ENCODE results near the gene FAM131C.
"Not testable (repeated sequence)": the region's sequence is repeated elsewhere in the genome, so short reads cannot be mapped to it uniquely, and the experiment has no call there.

Gene FAM131C

DNA sequence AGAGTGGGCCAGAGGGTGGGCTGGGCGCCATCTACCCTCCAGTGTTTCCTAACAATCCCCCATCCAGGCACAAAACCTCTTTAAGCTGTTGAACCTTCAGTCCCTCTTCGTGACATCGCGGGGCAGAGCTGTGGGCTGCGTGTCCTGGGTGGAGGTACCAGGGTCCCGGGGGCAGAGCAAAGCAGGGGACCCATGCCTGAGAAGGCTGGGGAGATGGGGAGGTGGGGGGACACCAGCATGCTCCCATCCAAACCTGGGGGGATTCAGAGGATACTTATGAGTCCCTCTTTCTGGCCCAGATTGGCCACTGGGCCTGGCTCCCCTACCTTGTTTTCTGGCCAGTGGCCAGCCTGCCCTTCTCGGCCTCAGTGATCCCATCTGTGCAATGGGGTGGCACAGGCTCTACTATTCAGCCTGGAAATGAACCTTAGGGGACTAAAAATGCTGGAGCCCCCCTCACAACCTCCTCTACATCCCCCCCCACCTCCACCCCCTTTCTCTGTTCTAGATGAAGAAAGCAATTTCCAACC is 40.3 kb downstream of the FAM131C start:
- DNase-seq (ENCODE audit: low spot score): not testable (repeated sequence)

DNA sequence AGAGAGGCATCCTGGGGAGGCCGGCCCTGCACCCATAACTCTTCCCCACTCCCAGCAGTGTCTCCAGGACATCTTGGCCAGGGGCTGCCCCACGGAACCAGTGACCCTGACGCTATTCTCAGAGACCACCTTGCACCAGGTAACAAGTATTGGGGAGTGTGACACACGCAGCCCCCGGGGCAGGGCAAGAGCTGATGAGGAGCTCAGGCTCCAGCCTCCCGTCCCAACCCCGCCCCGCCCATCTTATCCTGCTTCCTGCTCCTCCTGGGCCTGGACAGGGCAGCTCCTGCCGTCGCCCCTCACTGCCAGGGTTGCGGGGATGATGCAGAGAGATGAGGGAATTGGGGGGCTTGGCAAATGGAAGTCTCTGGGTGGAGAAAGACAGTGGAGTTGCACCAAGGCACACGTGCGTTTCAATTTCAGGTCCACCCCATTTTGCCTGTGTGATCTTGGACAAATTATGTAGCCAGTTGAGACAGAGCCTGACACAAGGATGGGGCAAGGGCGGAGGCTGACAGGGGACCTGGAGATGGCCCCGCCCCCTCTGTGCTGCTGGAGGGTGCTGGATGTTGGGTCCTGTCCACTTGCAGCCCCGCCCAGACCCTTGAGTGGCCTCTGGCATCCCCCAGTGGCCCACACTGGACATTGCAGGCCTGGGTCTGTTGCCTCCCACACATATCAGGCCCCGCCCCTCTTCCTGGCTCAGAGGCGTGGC is 40.9 kb downstream of the FAM131C start:
- peak; percentile 84 for DNase-seq (ENCODE audit: low spot score)

DNA sequence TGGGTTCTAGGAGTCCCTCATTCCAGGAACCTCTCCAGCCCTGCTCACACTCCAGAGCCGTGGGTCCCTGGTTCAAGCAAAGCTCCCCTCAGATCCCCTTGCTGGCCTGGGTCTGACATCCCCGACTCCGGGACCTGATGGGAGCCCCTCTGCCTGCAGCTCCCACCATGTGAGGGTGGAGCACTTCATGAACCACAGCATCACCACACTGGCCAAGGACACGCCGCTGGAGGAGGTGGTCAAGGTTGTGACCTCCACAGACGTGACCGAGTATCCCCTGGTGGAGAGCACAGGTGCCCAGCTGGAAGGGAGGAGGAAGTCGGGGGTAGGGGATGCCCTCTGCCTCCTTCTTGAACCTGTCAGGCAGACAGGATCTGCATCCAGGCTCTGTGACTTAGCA is 41.9 kb downstream of the FAM131C start:
- DNase-seq (ENCODE audit: low spot score): no peak

DNA sequence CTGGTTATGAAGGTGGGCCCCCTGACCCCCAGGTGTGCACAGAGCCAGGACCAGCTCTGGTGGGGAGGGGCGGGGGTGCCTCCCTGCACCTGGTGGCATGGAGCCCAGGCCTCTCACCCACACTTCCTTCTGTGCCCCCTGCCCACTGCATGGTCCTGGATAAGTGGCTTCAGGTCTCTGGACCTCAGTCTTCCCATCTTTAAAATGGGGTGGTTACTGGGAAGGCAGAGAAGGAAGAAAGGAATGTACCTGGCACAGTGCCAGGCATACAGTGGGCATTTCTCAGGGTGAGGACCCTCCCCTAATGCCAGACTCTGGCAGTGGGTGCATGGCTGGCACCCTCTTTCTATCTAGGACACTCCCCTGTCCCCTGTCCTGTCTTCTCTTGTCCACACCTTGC is 44.2 kb downstream of the FAM131C start:
- DNase-seq (ENCODE audit: low spot score): no peak

DNA sequence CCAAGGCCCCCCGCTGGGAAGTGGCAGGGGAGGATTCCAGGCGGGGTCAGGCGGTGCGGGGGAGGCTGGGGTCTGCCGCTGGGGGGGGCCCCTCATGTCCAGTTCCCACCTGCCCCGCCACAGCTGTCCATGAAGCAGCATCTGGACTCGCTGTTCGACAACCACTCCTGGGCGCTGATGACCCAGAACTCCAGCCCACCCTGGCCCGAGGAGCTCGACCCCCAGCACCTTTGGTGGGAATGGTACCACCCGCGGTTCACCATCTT is 44.5 kb downstream of the FAM131C start:
- not testable (repeated sequence) for DNase-seq (ENCODE audit: low spot score)

DNA sequence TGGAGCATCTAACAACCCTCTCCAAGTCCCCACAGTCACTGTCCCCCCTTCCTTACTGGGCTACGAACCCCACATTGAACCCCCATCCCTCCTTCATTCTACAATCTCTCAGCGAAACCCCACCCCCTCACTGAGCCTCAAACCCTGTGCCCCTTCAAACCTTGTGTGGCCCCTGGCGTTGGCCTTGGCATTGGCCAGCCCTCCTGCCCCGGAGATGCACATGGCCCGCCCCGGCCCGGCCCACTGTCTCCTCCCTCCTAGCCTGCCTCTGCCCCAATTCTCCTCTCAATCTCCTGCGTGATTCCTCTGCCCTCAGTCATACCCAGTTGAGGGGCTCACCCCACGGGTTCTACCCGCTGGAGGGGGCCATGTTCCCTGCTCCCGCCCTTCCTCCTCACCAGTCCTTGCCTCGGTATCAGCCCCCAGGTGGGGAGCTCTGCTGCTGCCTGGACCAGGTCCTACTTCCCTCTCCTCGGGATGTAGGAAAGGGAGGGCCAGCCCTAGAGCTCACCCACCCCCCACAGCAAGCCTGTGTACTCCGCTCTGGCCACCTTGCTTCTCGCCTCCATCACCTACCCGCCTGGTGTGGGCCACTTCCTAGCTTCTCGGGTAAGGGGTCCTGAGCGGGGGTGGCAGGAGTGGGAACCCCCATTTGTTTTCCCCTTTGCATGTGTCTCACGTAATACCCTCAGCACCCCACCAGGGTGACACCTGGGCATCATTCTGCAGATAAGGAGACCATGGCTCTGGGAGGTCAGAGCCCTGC is 45.0 kb downstream of the FAM131C start:
- no peak for DNase-seq (ENCODE audit: low spot score)

DNA sequence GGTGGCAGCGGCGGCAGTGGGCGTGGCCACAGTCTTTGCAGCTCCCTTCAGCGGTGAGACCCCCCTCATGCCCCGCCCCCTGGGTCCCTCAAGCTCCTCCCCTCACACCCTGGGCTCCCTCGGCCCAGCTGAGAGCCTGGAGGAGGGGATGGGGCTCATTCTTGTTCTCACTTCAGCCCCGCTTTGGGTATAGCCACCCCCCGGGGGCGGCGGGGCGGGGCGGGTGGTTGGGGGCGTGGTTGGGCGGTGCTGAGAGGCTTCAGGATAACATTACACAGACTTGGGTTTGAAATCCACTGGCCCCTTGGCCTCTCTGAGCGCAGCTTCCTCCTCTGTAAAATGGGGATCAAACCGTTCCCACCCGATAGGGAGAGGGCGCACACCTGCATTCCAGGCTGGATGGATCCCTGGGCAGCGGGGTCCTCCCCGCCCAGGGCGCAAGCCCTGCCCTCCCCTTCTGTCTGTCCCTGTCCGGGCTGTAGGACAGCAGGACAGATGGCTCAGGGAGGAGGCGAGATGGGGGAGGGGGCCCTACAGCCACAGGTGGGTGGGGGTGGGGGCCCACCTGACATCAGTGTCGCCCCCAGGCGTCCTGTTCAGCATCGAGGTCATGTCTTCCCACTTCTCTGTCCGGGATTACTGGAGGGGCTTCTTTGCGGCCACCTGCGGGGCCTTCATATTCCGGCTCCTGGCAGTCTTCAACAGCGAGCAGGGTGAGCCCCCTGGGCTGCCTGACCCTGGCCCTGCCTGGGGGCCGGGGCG is 46.5 kb downstream of the FAM131C start:
- peak; percentile 45 for DNase-seq (ENCODE audit: low spot score)

DNA sequence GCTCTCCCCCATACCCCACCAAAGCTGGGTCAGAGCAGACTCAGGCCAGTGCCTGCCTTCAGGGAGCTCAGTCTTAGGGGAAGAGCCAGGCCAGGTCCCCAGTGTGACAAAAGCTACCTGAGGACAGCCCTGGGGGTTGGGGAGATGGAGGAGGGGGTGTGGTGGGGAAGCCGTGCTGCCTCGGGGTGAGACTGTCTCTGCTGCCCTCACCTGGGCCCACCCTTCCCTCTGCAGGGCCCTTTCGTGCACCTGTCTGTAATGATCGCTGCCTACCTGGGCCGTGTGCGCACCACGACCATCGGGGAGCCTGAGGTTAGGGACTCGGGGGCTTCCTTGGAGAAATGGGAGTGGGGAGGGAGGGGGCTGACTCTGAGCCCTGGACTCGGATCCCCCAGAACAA is 47.1 kb downstream of the FAM131C start:
- not testable (repeated sequence) for DNase-seq (ENCODE audit: low spot score)

DNA sequence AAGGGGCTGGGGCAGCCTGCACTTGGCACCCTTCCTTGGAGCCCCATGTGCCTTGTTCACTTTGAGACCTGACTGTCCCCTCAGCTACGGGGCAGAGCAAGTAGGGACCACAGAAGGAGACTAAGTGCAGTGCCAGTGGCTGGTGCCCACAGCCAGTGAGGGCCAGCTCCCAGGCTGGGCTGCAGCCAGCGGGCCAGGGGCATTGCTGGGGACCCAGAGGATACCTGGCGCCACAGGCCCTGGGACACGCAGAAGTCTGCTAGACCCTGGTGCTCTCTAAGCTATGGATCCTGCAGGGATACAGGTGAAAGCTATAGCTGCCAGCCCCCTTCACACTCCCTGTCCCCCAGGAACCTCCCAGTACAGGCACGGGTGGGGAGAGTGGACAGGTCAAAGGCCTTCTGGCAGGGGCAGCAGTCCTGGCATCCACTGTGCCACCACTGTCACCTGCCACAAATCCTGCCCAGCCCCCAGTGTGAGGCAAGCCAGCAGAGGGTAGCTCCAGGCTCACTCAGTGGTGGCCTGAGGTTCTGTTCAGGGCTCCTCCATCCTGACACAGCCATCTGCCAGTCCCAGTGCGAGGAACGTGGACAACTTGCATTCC is 50.3 kb downstream of the FAM131C start:
- no peak for DNase-seq (ENCODE audit: low spot score)

DNA sequence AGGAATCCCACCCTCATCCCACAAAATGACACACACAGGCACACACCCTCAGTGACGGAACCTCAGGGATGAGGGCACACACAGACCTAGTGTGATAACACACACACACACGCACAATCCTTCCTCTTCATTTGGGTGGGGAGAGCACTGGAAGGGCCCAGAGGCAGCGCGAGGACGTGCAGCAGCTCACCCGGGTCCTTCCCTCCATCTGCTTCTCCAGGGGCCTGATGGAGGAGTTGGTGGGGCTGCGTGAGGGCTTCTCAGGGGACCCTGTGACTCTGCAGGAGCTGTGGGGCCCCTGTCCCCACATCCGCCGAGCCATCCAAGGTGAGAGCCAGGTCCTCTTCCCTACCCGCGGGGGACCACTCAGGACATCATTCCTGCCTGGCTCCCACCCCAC is 51.1 kb downstream of the FAM131C start:
- DNase-seq (ENCODE audit: low spot score): no peak

DNA sequence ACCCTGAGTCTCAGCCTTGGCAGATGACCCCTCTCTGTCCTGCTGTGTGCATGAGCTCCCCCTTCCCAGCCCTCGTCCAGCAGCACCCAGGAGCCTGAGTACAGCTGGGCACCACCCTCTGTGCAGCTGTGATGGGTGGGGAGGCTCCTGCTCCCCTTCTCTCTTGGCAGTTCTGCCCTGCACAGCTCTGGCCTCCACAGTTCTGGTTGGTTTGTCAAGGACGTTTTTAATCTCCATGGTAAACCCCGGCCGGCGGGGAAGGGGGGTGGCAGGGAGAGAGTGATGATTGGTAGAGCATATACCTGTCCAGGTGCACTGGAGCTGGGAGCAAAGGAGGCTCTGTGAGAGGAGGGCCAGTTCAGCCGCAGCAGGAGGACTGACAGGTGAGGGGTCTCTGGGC is 51.8 kb downstream of the FAM131C start, which contains the start of gene CLCNKA:
Gene CLCNKA, plus strand, starts transcription at position 356 of the 400 bp plus-strand sequence. CDS start 584 bp downstream, outside the sequence.
- DNase-seq (ENCODE audit: low spot score): no peak

DNA sequence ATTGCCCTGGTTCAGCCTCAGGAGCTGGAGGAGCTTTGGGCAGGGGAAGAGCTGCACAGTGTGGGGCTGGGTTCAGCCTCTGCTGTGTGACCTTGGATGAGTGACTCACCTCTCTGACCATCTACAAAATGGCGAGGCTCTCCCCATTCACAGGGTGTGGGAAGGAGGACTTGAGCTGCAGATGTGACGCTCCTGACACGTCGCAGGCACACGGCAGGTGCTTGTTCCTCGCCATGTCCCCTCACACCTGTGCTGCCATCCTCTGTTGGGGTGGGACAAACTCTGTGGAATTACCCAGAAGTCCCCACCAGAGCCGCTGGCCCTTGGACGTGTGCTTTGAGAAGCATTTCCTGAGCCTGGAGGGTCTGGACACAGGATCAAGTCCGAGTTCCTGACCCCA is 52.6 kb downstream of the FAM131C start:
- DNase-seq (ENCODE audit: low spot score): not testable (repeated sequence)

DNA sequence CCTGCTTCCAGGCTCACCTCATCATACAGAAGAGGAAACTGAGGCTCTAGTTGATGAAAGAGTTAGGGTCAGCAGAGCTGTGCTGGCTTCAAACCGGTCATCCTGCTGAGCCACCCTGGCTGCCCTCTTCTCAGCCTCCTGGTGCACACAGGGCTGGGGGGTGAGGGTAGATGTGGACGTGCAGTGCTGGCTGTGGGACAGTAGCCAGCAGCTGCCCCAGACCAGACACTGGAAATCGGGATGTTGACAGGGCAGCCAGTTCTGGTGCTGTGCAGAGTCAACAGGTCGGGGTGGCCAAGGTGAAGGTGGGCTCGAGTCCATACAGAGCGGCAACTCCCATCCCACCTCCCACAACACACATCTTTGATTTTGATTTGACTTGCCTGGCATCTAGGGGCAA is 53.1 kb downstream of the FAM131C start:
- DNase-seq (ENCODE audit: low spot score): no peak

DNA sequence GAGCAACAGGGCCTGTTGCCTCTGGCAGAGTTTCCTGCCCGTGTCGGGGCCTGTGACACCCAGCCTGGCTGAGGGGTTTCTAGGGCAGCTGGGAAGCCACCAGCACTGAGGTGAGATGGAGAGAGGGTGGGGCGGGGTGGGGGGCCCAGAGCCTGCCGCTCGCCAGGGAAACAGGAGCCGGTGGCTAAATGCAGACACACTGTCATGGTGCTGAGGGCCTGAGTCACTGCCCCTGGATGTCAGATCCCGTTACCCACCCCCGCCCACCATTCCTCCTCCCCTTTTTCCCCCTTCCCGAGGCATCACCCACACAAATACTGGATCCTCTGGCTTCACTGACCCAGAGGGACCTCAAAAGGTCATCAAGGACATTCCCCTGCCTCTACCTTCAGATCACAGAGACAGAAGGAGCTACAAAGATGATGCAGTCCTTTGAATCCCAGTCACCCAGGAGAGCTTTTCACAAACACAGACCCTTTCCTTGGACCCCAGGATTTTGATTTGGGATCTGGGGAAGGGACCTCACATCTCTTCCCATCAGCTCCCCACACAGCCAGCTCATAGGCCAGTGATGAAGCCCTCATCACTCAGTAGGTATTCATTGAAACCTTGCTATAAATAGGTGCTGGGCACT is 53.7 kb downstream of the FAM131C start:
- DNase-seq (ENCODE audit: low spot score): no peak

DNA sequence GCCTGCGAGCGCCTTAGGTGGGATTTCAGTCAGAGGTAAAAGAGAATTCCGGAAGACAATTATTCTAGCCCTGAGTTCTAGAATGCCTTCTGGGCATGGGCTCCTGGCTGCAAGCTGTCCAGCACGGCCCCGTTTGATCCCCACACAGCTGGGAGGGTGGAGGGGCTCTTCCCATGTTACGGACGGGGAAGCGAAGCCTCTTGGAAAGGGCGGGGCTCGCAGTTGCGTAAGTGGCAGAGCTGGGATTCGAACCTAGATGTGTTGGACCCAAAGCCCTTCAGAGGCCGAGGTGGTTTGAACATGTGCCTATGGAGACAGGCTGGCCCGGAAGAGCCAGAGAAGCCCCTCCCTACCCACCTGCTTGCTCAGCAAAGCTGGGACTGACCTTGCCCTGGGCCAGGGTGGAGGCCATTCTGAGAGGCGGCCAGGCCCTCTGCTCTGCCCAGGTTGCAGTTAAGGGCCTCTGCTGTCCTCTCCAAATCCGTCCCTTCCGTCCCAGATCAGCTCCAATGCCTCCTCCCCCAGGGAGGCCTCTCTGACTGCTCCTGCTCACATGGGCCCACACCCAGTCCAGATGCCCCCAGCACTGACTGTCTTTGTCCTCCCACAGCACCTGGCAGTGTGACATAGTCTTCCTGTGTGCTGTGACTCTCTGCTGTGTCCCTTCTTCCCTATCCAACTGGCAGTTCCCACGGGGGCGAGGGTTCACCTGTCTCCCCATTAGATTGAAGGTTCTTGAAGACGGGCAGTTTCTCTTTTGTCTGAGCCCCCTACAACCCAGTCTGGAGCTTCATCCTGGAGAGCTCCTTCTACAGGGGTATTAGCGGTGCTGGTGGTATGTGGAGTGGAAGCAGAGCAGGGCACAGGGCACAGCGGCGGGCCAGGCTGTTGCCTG is 54.5 kb downstream of the FAM131C start:
- DNase-seq (ENCODE audit: low spot score): no peak

DNA sequence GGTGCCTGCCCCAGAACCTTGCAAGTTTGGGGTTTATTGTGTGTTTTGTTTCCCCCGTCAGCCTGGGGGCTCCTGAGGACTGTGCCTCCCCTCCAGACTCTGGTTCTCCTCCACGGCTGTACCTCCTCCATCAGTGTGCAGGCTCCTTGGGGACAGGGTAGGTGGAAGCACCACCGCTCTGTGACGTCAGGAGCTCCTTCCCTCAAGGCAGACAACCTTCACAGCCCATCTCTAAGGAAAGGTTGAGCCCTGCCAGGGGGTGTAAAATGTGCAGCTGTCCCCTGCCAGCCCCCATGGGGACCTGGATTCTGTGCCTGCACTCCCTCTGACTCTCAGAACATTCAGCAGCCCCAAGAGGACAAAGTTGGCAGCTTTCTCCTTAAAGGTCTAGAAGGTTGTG is 55.1 kb downstream of the FAM131C start:
- DNase-seq (ENCODE audit: low spot score): no peak

DNA sequence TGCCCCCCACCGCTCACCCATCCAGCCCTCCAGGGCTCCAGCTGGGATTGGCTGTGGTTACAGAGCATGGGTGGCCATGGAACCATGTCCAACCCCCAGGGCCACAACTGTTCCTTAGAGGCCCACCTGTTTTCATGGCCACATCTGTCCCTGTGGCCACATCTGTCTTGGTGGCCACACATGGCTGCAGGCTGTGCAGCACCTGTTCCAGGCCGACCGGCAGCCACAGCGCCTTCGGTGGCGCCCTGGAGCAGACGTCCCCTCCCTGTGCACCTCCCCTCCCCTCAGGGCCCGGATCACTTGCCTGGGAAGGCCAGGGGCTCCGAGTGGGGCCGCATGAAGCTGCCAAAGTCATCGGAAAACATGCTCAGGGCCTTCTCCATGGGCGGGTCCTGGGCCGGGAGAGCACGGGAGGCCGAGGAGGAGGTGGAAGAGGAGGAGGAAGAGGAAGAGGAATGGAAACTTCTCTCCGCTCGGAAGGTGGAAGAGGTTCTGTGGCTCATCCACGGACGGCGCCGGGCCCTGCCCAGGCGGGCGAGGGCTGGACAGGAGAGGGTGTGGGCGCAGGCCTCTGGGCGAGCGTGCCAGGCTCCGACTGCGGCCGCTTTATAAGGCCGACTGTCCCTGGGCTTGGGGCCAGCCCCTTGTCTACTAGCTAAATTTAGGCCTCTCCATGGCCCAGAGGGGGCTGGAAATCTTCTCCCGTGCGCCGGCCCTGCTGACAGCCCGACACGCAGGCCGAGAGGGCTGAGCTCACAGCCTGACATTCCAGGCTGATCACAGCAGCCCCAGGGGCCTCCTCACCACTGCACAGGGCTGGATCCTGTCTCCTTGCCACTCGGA is 55.8 kb downstream of the FAM131C start, which contains the start of gene HSPB7:
Gene HSPB7, minus strand, starts transcription at position 583 of the 843 bp plus-strand sequence. Its CDS starts 80 bp downstream, at position 503.
- DNase-seq (ENCODE audit: low spot score): peak; percentile 39

DNA sequence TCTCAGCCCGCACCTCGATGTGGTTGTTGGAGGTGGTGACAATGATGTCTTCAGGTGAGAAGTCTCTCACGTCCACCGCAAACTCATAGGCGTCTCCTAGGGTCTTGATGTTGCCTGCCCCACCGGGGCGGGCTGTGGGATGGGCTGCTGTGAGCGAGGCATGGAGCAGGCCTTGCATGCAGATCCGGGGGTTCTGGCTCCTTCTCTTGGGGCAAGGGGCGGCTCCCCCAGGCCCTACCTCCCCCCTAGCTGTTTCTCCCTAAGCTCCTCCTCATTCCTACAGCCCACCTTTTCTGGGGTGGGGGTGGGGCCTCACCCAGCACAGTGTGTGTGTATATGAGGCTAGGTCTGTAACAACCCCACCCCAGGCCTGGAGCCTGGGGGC is 56.4 kb downstream of the FAM131C start:
- no peak for DNase-seq (ENCODE audit: low spot score)
